Upper lobe of right lung (tissue), 1 donor: ENCODE results near the gene DIP2A. TPM values are rescaled to one million over a fixed set of nuclear protein-coding genes. Genes with fewer than 3 reads are reported as not detected.

ENCODE experiments used
- ATAC-seq: fragments of 200-7000 bp; cut with Tn5 transposase; one replicate; pipeline ENCODE4 v1.9.1; 2020; ENCODE audit warnings: mild to moderate bottlenecking, moderate library complexity
- DNase-seq: peaks from one replicate; pipeline ENCODE4 v3.0.0-alpha.2; 2020
- H3K27ac ChIP-seq: fragments of 200-600 bp; one replicate; pipeline ENCODE4 v1.8.0; 2022
- H3K27me3 ChIP-seq: fragments of 200-600 bp; one replicate; pipeline ENCODE4 v1.8.0; 2022; ENCODE audit warnings: mild to moderate bottlenecking
- H3K36me3 ChIP-seq: fragments of 200-600 bp; one replicate; pipeline ENCODE4 v1.8.0; 2022
- H3K4me1 ChIP-seq: fragments of 200-600 bp; one replicate; pipeline ENCODE4 v1.8.0; 2022
- H3K4me3 ChIP-seq: fragments of 200-600 bp; one replicate; pipeline ENCODE4 v1.8.0; 2022; ENCODE audit warnings: mild to moderate bottlenecking
- H3K9me3 ChIP-seq: fragments of 200-600 bp; one replicate; pipeline ENCODE4 v1.8.0; 2022
- intact Hi-C: fragments of 100-400 bp; cut with DNase I; formaldehyde crosslinking; loops from one replicate; pipeline ENCODE4 v1.11.0; 2022
- total RNA-seq: library from RNA; stranded (reverse); fragmentation: NEBNext Ultra II Directional; extraction: Animal tissue kit (Norgen Biotek cat#: 25700); gene quantifications from one replicate; pipeline ENCODE4 v1.2.1, GENCODE V29; 2021
- TF ChIP-seq, protein P1 (sequence below): fragments of 200-600 bp; IDR thresholded peaks from one replicate; pipeline ENCODE4 v1.8.0; 2022; ENCODE audit warnings: antibody characterized with exemption
- donor health status: DM: no; HTN: yes; CAD: no; lungs with severe emphysema.

DIP2A gene
- total RNA-seq, 1 donor from 2014 or later = 35.6 TPM

- Histone ChIP-seq H3K9me3 (no peaks in the 10 kb centered on the region), H3K4me3 (no peak overlapping the region), H3K36me3 (peaks cover 33% of the 10 kb centered on the region), H3K27ac (no peak overlapping the region), H3K27me3 (no peaks in the 10 kb centered on the region), H3K4me1 (peaks cover 8% of the 10 kb centered on the region)
- ATAC-seq = no peak
- DNase-seq = no peak
- TF ChIP-seq, protein P1, sequence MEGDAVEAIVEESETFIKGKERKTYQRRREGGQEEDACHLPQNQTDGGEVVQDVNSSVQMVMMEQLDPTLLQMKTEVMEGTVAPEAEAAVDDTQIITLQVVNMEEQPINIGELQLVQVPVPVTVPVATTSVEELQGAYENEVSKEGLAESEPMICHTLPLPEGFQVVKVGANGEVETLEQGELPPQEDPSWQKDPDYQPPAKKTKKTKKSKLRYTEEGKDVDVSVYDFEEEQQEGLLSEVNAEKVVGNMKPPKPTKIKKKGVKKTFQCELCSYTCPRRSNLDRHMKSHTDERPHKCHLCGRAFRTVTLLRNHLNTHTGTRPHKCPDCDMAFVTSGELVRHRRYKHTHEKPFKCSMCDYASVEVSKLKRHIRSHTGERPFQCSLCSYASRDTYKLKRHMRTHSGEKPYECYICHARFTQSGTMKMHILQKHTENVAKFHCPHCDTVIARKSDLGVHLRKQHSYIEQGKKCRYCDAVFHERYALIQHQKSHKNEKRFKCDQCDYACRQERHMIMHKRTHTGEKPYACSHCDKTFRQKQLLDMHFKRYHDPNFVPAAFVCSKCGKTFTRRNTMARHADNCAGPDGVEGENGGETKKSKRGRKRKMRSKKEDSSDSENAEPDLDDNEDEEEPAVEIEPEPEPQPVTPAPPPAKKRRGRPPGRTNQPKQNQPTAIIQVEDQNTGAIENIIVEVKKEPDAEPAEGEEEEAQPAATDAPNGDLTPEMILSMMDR = no peak
- intact Hi-C loops = loop anchor here (5.0 kb wide), 1 partner anchor 49 kb away; no protein-coding TSS in a partner anchor
Measured at GRCh38 chr21:46498335-46499050, 39.8 kb downstream of the DIP2A start.

DNA sequence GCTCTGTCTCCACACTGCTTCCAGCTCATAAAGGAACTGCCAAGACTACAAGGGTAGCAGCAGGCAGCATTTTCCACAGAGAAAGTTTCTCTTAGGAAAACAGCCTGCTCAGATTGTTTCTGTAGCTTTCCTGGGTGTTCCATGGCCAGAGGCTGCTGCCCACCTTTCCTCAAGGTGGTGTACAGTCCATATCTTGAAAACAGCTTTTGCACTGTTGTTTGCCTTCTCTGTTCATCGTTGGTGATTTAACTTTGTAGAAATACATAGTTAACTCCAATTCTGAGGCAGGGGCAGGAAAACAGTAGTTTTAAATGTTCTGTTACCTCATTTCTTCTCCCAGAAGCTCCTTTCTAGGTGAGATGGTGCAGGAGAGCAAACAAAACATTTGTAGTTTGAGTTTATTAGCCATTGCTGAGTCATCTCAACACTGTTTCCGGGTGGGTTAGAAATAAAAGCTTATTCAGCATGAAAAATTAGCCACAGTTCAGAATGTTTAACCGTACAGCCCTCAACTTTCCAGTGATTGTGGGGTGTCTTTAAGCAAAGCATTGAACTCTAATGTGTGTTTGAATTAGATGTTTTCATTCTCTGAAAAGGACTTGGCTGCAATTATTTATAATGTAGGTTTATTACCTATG is 41.7 kb downstream of the DIP2A start:
- Histone ChIP-seq H3K36me3 (peaks cover 46% of the 10 kb centered on the region), H3K9me3 (no peaks in the 10 kb centered on the region), H3K27me3 (no peaks in the 10 kb centered on the region), H3K27ac (no peak overlapping the region), H3K4me1 (peaks cover 8% of the 10 kb centered on the region), H3K4me3 (no peak overlapping the region)
- TF ChIP-seq, protein P1 = no peak
- intact Hi-C loops = no loop called here
- DNase-seq (no peak), ATAC-seq (no peak)

DNA sequence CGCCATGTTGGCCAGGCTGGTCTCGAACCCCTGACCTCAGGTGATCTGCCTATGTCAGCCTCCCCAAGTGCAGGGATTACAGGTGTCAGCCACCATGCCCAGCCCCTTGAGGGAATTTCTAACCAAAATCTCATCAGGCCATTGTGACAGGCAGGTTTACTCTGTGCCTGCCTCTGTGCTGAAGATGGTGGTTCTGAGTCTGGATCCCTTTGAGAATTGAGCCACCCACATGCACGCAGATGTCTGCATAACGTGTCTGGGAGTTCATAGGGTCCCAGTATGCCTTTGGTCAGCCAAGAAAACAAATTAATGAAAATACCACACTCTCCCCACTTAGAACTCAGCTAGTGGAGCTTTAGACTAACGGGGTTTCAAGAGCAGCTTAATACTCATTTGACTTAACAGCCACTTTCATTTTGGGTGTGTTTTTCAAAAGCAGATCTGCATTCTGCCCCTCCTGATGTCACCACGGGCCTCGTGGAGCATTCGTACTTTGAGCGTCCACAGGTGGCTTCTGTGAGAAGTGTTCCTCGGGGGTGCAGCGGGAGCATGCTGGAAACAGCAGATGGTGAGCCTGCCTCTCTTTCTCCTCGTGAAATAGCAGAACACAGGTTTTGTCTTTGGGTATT is 45.3 kb downstream of the DIP2A start:
- TF ChIP-seq, protein P1 = no peak
- H3K4me3 ChIP-seq = no peak overlapping the region
- DNase-seq = no peak
- no peaks in the 10 kb centered on the region for H3K9me3 ChIP-seq
- ATAC-seq = no peak
- no peak overlapping the region for H3K27ac ChIP-seq
- H3K4me1 ChIP-seq = peaks cover 8% of the 10 kb centered on the region
- intact Hi-C loops = no loop called here
- no peaks in the 10 kb centered on the region for H3K27me3 ChIP-seq
- peaks cover 39% of the 10 kb centered on the region for H3K36me3 ChIP-seq

- DNase-seq (no peak), ATAC-seq (no peak)
- intact Hi-C loops = no loop called here
- Histone ChIP-seq H3K4me1 (peaks cover 8% of the 10 kb centered on the region), H3K27me3 (no peaks in the 10 kb centered on the region), H3K36me3 (peaks cover 39% of the 10 kb centered on the region), H3K27ac (no peak overlapping the region), H3K4me3 (no peak overlapping the region), H3K9me3 (no peaks in the 10 kb centered on the region)
- TF ChIP-seq, protein P1 = no peak
Measured at GRCh38 chr21:46504666-46505065, 46.0 kb downstream of the DIP2A start.

GRCh38 chr21:46507562-46507961 is 48.9 kb downstream of the DIP2A start:
- H3K36me3 ChIP-seq = peaks cover 60% of the 10 kb centered on the region

More at GRCh38 chr21:46507562-46507961, 48.9 kb downstream of the DIP2A start:
- H3K27me3 ChIP-seq = no peaks in the 10 kb centered on the region
- ATAC-seq = no peak
- no peaks in the 10 kb centered on the region for H3K4me1 ChIP-seq
- H3K4me3 ChIP-seq = no peak overlapping the region
- intact Hi-C loops = no loop called here
- TF ChIP-seq, protein P1 = no peak
- H3K9me3 ChIP-seq = no peaks in the 10 kb centered on the region
- no peak for DNase-seq
- H3K27ac ChIP-seq = no peak overlapping the region
